ENCODE measurements around the gene SCD5. TPM values are rescaled to one million over a fixed set of nuclear protein-coding genes. Genes with fewer than 3 reads are reported as not detected.

SCD5 gene
- total and polyA plus RNA-seq, 2 experiments from 2014 or later, result 0.79 to 1.6 TPM

DNA sequence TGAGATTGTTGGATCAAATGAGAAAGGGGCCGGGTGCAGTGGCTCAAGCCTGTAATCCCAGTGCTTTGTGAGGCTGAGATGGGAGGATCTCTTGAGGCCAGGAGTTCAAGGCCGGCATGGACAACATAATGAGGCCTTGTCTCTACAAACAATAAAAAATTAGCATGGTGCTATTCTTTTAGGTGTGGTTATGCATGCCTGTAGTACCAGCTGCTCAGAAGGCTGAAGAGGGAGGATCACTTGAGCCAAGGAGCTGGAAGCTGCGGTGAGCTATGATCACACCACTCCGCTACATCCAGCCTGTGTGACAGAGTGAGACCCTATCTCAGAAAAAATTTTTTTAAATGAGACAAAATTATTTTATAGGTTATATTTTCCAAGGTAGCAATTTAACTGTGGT is 187.1 kb downstream of the SCD5 start:
- Histone ChIP-seq H4K20me1 (replicated peaks; ENCODE audit: insufficient read depth) (no peaks in the 10 kb centered on the region), H3K4me2 (no peak overlapping the region), H3K27ac (ENCODE audit: low read depth) (no peak overlapping the region), H3K36me3 (ENCODE audit: insufficient read depth) (no peaks in the 10 kb centered on the region), H3K27me3 (ENCODE audit: insufficient read depth) (no peaks in the 10 kb centered on the region), H3K9me2 (ENCODE audit: insufficient read depth) (no peaks in the 10 kb centered on the region), H3F3A (replicated peaks; ENCODE audit: low read depth) (no peaks in the 10 kb centered on the region), H2AFZ (no peak overlapping the region), H3K79me2 (replicated peaks; ENCODE audit: insufficient read depth) (no peaks in the 10 kb centered on the region), H3K4me1 (ENCODE audit: insufficient read depth) (no peaks in the 10 kb centered on the region), H3K4me3 (no peak overlapping the region)
- DNase-seq (ENCODE audit: low spot score) (no peak), ATAC-seq (no peak)
- H3K27me3 Mint-ChIP-seq (ENCODE audit: insufficient read depth, low read depth, poor library complexity), result peaks cover 5% of the 10 kb centered on the region
- no peaks in the 10 kb centered on the region for H3K9me3 Mint-ChIP-seq
- TF ChIP-seq, protein P1, sequence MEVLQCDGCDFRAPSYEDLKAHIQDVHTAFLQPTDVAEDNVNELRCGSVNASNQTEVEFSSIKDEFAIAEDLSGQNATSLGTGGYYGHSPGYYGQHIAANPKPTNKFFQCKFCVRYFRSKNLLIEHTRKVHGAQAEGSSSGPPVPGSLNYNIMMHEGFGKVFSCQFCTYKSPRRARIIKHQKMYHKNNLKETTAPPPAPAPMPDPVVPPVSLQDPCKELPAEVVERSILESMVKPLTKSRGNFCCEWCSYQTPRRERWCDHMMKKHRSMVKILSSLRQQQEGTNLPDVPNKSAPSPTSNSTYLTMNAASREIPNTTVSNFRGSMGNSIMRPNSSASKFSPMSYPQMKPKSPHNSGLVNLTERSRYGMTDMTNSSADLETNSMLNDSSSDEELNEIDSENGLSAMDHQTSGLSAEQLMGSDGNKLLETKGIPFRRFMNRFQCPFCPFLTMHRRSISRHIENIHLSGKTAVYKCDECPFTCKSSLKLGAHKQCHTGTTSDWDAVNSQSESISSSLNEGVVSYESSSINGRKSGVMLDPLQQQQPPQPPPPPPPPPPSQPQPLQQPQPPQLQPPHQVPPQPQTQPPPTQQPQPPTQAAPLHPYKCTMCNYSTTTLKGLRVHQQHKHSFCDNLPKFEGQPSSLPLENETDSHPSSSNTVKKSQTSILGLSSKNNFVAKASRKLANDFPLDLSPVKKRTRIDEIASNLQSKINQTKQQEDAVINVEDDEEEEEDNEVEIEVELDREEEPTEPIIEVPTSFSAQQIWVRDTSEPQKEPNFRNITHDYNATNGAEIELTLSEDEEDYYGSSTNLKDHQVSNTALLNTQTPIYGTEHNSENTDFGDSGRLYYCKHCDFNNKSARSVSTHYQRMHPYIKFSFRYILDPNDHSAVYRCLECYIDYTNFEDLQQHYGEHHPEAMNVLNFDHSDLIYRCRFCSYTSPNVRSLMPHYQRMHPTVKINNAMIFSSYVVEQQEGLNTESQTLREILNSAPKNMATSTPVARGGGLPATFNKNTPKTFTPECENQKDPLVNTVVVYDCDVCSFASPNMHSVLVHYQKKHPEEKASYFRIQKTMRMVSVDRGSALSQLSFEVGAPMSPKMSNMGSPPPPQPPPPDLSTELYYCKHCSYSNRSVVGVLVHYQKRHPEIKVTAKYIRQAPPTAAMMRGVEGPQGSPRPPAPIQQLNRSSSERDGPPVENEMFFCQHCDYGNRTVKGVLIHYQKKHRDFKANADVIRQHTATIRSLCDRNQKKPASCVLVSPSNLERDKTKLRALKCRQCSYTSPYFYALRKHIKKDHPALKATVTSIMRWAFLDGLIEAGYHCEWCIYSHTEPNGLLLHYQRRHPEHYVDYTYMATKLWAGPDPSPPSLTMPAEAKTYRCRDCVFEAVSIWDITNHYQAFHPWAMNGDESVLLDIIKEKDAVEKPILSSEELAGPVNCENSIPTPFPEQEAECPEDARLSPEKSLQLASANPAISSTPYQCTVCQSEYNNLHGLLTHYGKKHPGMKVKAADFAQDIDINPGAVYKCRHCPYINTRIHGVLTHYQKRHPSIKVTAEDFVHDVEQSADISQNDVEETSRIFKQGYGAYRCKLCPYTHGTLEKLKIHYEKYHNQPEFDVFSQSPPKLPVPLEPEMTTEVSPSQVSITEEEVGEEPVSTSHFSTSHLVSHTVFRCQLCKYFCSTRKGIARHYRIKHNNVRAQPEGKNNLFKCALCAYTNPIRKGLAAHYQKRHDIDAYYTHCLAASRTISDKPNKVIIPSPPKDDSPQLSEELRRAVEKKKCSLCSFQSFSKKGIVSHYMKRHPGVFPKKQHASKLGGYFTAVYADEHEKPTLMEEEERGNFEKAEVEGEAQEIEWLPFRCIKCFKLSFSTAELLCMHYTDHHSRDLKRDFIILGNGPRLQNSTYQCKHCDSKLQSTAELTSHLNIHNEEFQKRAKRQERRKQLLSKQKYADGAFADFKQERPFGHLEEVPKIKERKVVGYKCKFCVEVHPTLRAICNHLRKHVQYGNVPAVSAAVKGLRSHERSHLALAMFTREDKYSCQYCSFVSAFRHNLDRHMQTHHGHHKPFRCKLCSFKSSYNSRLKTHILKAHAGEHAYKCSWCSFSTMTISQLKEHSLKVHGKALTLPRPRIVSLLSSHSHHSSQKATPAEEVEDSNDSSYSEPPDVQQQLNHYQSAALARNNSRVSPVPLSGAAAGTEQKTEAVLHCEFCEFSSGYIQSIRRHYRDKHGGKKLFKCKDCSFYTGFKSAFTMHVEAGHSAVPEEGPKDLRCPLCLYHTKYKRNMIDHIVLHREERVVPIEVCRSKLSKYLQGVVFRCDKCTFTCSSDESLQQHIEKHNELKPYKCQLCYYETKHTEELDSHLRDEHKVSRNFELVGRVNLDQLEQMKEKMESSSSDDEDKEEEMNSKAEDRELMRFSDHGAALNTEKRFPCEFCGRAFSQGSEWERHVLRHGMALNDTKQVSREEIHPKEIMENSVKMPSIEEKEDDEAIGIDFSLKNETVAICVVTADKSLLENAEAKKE (CRISPR knock-in tag; IDR thresholded peaks at IDR 0.05), result no peak
- TF ChIP-seq CREB1 (CRISPR knock-in tag; IDR thresholded peaks at IDR 0.05; ENCODE audit: low read depth) (no peak), ZNF114 (CRISPR knock-in tag; IDR thresholded peaks at IDR 0.05) (no peak), ZNF331 (CRISPR knock-in tag; IDR thresholded peaks at IDR 0.05; ENCODE audit: low read depth) (no peak), EZH2 (IDR thresholded peaks at IDR 0.05; ENCODE audit: low read depth, unreplicated experiment) (no peak), EZH2phosphoT487 (IDR thresholded peaks at IDR 0.05; ENCODE audit: unreplicated experiment) (no peak)
- TF ChIP-seq, protein P2, sequence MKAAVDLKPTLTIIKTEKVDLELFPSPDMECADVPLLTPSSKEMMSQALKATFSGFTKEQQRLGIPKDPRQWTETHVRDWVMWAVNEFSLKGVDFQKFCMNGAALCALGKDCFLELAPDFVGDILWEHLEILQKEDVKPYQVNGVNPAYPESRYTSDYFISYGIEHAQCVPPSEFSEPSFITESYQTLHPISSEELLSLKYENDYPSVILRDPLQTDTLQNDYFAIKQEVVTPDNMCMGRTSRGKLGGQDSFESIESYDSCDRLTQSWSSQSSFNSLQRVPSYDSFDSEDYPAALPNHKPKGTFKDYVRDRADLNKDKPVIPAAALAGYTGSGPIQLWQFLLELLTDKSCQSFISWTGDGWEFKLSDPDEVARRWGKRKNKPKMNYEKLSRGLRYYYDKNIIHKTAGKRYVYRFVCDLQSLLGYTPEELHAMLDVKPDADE (IDR thresholded peaks at IDR 0.05), result no peak
- TF ChIP-seq, protein P3, sequence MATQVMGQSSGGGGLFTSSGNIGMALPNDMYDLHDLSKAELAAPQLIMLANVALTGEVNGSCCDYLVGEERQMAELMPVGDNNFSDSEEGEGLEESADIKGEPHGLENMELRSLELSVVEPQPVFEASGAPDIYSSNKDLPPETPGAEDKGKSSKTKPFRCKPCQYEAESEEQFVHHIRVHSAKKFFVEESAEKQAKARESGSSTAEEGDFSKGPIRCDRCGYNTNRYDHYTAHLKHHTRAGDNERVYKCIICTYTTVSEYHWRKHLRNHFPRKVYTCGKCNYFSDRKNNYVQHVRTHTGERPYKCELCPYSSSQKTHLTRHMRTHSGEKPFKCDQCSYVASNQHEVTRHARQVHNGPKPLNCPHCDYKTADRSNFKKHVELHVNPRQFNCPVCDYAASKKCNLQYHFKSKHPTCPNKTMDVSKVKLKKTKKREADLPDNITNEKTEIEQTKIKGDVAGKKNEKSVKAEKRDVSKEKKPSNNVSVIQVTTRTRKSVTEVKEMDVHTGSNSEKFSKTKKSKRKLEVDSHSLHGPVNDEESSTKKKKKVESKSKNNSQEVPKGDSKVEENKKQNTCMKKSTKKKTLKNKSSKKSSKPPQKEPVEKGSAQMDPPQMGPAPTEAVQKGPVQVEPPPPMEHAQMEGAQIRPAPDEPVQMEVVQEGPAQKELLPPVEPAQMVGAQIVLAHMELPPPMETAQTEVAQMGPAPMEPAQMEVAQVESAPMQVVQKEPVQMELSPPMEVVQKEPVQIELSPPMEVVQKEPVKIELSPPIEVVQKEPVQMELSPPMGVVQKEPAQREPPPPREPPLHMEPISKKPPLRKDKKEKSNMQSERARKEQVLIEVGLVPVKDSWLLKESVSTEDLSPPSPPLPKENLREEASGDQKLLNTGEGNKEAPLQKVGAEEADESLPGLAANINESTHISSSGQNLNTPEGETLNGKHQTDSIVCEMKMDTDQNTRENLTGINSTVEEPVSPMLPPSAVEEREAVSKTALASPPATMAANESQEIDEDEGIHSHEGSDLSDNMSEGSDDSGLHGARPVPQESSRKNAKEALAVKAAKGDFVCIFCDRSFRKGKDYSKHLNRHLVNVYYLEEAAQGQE (IDR thresholded peaks at IDR 0.05; ENCODE audit: unreplicated experiment), result no peak
- H3K36me3 Mint-ChIP-seq (ENCODE audit: low read depth), result no peaks in the 10 kb centered on the region
- H3K4me1 Mint-ChIP-seq, result no peaks in the 10 kb centered on the region
- H3K27ac Mint-ChIP-seq, result no peak overlapping the region
- no peak overlapping the region for H3K4me3 Mint-ChIP-seq

Data from GM23338 (cell line).